Effector memory CD4-positive, alpha-beta T cell (primary cell): Measurements from ENCODE around the gene LST1.
A peak's percentile ranks its signal among the peaks of the same experiment; 100 is the strongest.

Experiments used
- DNase-seq, 3 donors: peaks; one replicate each; pipeline ENCODE4 v3.0.0-alpha.2; 2020
- H3K27ac ChIP-seq: 2 replicates; pipeline ENCODE4 v1.7.0; 2013; ENCODE audit warnings: mild to moderate bottlenecking, low read length, moderate library complexity; ENCODE audit not compliant: insufficient read depth, poor library complexity, severe bottlenecking
- H3K27me3 ChIP-seq: replicated peaks from 2 replicates; pipeline ENCODE4 v1.7.0; 2013; ENCODE audit warnings: mild to moderate bottlenecking, low read length; ENCODE audit not compliant: insufficient read depth, control insufficient read depth, poor library complexity, severe bottlenecking
- H3K36me3 ChIP-seq: 2 replicates; pipeline ENCODE4 v1.7.0; 2013; ENCODE audit warnings: mild to moderate bottlenecking, low read length, moderate library complexity; ENCODE audit not compliant: control insufficient read depth, insufficient read depth
- H3K4me1 ChIP-seq: 2 replicates; pipeline ENCODE4 v1.7.0; 2013; ENCODE audit warnings: low read length, mild to moderate bottlenecking; ENCODE audit not compliant: control insufficient read depth, insufficient read depth, poor library complexity, severe bottlenecking
- H3K4me3 ChIP-seq: 2 replicates; pipeline ENCODE4 v1.7.0; 2013; ENCODE audit warnings: low read length, low read depth, mild to moderate bottlenecking; ENCODE audit not compliant: insufficient read depth, poor library complexity, severe bottlenecking
- H3K9me3 ChIP-seq: 2 replicates; pipeline ENCODE4 v1.7.0; 2013; ENCODE audit warnings: mild to moderate bottlenecking, low read length, moderate library complexity; ENCODE audit not compliant: control insufficient read depth

The LST1 gene

DNA sequence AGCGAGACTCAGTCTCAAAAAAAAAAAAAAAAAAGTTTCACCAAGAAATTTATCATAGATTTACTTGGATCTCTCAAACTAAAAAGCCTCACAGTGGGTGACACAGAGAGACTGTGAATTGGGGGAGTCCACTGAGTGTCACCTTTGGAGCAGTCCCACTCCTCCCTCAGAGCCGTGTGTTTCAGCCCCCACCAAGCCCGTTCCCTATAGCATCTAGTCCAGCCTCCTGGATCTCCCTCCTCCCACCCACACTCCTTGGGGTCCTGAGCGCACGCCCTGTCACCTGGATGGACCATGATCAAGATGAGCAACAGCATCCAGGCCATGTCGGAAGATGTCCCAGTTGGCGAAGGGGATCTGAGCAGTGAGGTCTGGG, 6.3 kb downstream of the LST1 start:
- no peak for DNase-seq
- Histone ChIP-seq H3K4me3 (peak overlapping the region; percentile 12), H3K27me3 (no peaks in the 10 kb centered on the region), H3K27ac (peak overlapping the region; percentile 47), H3K36me3 (no peaks in the 10 kb centered on the region), H3K4me1 (peaks cover 55% of the 10 kb centered on the region), H3K9me3 (no peaks in the 10 kb centered on the region)

DNA sequence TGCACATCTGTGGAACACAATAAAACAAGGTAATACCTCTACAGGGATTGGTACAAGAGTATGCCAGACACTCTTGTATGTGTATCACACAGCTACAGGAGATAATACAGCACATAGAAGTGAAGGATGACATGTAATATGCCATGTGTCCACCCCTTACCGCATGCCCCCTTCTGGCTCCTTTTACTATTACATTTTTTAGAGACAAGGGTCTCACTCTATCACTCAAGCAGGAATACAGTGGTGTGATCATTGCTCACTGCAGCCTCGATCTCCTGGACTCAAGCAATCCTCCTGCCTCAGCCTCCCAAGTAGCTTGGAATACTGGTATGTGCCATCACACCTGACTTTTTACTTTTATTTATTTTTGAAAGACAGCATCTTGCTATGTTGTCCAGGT, 10.9 kb downstream of the LST1 start:
- Histone ChIP-seq H3K9me3 (no peaks in the 10 kb centered on the region), H3K4me1 (peaks cover 43% of the 10 kb centered on the region), H3K27me3 (no peaks in the 10 kb centered on the region), H3K4me3 (no peak overlapping the region), H3K27ac (peak overlapping the region; percentile 27), H3K36me3 (no peaks in the 10 kb centered on the region)
- peak in 1 of 3 donors; percentile 16 for DNase-seq

DNA sequence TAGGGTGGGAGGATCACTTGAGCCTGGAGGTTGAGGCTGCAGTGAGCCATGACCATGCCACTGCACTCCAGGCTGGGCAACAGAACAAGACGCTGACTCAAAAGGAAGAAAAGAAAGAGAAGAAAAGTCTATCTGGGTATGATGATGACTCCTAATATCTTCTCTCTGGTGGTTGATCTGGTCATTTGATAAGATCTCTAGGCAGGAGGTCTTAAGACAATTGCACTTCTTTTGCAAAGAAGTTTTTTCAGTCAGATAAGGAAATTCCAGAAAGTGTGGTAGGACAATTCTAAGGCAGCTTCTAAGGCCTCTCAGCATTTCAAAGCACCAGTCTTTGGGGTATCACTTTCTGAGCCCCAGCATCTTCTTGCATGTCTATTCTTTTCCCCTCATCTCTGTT, 21.2 kb downstream of the LST1 start:
- no peak for DNase-seq
- Histone ChIP-seq H3K4me1 (no peaks in the 10 kb centered on the region), H3K27me3 (no peaks in the 10 kb centered on the region), H3K36me3 (no peaks in the 10 kb centered on the region), H3K27ac (no peak overlapping the region), H3K9me3 (no peaks in the 10 kb centered on the region), H3K4me3 (no peak overlapping the region)

DNA sequence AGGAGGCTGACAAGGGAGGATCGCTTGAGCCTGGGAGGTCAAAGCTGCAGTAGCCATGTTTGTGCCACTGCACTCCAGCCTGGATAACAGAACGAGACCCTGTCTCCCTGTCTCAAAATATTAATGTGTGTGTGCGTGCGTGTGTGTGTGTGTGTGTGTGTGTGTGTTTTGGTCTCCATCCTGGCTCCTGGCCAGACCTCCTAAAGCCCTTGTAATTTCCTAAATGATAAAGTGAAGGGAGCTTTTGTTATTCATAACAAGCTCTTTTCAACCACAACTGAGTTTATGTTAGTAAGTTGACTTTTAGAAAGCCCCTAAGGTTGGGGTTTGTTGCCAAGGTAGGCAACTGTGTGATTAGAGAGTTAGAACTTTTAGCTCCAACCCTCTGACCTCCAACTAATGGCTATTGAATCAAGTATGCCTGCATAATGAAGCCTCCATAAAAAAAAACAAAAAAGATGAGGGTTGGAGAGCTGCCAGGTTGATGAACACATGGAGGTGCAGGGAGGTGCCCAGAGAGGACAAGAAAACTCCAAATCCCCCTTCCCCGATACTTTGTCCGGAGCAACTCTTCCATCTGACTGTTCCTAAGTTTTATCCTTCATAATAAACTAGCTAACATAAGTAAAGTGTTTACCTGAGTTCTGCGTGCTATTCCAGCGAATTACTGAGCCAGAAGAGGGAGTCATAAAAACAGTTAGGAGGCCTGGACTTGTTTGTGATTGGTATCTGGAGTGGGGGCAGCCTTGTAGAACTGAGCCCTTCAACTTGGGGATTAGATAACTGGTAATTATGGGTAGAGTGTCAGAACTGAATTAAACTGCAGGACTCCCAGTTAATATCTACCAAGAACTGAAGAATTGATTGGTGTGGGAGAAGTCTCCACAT, 23.7 kb downstream of the LST1 start:
- DNase-seq: no peak
- Histone ChIP-seq H3K9me3 (no peaks in the 10 kb centered on the region), H3K27ac (no peak overlapping the region)

DNA sequence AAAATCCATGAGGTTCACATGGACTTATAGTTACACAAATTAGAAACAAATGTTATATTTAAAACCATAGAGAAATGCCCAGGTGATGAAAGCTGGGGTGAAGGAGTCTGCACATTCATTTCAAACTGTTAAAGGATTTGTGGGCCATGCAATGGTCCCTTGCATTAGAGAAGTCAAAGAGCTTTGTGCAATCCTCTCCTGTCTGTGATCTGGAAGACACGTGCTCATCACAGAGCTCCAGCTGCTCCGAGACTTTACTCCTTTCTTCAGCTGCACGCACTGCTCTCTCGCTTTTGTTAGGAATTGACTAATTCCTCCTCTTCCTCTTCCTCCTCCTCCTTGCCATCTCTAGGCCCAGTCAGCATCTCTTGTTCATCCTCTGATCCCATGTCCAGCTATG, 24.9 kb downstream of the LST1 start:
- no peaks in the 10 kb centered on the region for H3K27me3 ChIP-seq
- no peak overlapping the region for H3K27ac ChIP-seq
- no peaks in the 10 kb centered on the region for H3K36me3 ChIP-seq
- no peak for DNase-seq
- no peaks in the 10 kb centered on the region for H3K4me1 ChIP-seq
- no peaks in the 10 kb centered on the region for H3K9me3 ChIP-seq
- no peak overlapping the region for H3K4me3 ChIP-seq

More for the DNA sequence above, 23.7 kb downstream of the LST1 start:
- Histone ChIP-seq H3K36me3 (no peaks in the 10 kb centered on the region), H3K4me3 (no peak overlapping the region), H3K4me1 (no peaks in the 10 kb centered on the region), H3K27me3 (no peaks in the 10 kb centered on the region)

DNA sequence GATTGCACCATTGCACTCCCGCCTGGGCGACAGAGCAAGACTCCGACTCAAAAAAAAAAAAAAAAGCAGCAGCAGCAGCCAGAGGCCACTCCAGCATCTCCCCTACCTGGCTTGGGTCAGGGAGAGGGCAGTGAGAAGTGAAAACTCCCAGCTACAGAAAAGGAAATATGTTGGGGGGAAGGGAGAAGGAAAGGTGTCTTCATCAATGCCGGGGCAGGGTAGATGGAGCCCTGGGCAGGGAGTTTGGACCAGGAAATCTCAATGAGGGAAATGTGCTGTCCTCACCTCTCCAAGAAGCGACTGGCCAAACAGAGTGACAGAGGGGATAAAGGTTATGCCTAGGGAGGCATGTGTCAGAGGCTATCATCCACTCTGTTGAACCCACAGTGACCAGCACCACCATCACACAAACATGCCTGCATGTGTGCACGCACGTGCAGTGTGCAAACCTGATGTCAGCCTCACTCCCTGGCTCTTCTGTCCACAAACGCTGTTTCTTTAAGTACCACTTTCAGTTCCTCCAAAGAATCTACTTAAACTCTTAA, 28.1 kb downstream of the LST1 start:
- H3K4me1 ChIP-seq: no peaks in the 10 kb centered on the region
- H3K27me3 ChIP-seq: no peaks in the 10 kb centered on the region
- DNase-seq: no peak
- no peaks in the 10 kb centered on the region for H3K9me3 ChIP-seq
- no peak overlapping the region for H3K27ac ChIP-seq
- no peak overlapping the region for H3K4me3 ChIP-seq
- H3K36me3 ChIP-seq: no peaks in the 10 kb centered on the region

DNA sequence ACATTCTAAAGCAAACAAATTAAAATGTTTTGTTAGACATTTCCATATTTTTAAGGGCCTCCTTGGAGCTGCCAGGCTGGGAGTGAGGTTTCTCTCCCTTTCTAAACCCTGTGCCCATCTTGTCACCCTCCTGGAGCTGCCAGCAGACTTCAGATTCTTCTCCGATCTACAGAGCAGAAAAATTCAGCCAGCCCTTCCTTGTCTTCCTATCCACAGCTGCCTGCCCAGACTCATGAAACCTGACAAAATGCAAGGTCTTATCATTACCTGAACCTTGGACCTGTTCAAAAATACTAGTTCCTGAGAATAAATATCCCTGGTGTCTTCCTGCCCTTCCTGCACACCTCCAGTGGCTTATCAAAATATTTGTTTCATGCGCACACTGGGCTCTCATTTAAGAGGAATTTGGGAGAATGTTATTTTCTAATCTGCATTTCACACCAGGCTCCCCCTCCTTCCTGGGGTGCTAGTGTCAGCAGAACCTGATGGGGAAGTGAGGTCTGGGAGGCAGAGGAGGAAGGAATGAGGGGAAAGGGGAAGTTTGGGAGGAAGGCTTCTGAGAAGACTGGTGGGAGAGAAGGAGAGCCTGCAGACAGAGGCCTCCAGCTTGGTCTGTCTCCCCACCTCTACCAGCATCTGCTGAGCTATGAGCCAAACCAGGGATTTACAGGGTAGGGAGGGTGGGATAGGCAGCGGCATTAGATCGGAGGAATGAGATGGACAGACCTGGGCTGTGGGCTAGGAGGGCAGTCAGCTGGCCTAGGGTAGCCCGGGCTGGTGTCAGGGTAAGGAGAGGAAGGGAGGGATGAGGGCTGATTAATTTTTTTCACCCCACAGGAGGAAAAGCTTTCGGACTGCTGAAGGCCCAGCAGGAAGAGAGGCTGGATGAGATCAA, 28.9 kb downstream of the LST1 start, which contains the start of gene AIF1:
Gene AIF1, plus strand, starts transcription at position 551 of the 895 bp plus-strand sequence. Its CDS starts 96 bp downstream, at position 647.
- Histone ChIP-seq H3K36me3 (no peaks in the 10 kb centered on the region), H3K4me1 (no peaks in the 10 kb centered on the region), H3K27me3 (no peaks in the 10 kb centered on the region), H3K27ac (no peak within 1 kb of the TSS), H3K4me3 (no peak within 1 kb of the TSS), H3K9me3 (no peaks in the 10 kb centered on the region)
- DNase-seq: no peak

DNA sequence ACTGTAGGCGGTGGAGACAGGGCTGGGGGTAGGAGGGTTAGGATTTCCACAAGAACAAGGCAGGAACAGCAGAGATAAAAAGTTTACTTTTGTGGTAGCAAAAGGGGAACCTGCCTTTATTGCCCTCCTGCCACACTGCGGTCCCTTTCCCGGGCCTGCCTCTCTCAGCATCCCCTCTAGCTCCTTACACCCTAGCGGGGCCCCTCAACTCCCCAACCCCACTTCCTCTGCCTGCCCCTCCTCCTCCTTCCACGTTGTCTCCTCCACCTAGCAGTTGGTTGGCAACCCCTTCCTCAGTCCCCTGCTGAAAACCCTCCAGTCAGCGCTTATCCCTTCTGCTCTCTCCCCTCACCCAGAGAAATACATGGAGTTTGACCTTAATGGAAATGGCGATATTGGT, 29.7 kb downstream of the LST1 start:
- Histone ChIP-seq H3K36me3 (no peaks in the 10 kb centered on the region), H3K27ac (no peak overlapping the region), H3K27me3 (no peaks in the 10 kb centered on the region), H3K9me3 (no peaks in the 10 kb centered on the region), H3K4me3 (no peak overlapping the region), H3K4me1 (no peaks in the 10 kb centered on the region)
- DNase-seq: no peak

DNA sequence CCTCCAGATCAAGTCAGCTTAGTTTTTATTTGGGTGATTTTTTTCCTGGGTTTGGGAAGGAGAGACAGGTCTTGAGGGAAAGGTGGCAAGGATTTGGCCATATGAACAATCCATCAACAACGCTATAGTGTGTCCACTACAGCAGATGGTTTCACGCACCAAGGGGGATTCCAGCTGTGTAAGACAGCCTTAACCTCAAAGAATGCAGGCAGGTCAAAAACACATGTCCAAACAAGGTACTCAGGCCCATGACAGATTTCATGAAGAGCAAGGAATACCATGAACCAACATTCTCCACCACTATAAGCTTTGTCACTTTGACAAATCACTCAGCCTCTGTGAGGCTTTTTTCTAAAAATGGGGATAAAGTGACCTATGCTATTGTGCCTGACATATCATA, 30.9 kb downstream of the LST1 start:
- Histone ChIP-seq H3K9me3 (no peaks in the 10 kb centered on the region), H3K4me3 (no peak overlapping the region), H3K27ac (no peak overlapping the region), H3K36me3 (no peaks in the 10 kb centered on the region), H3K27me3 (no peaks in the 10 kb centered on the region), H3K4me1 (peaks cover 7% of the 10 kb centered on the region)
- no peak for DNase-seq
